GM21737 (cell line): ENCODE results near the gene MEIS2.

Source experiments
- ATAC-seq: cut with Tn5 transposase; IDR thresholded peaks from one replicate; pipeline ENCODE4 v1.9.1; 2021; ENCODE audit warnings: mild to moderate bottlenecking, moderate library complexity; ENCODE audit not compliant: unreplicated experiment

MEIS2 gene

GRCh38 chr15:36967929-36968328 is 132.4 kb downstream of the MEIS2 start:
- ATAC-seq = no peak

GRCh38 chr15:36966708-36967107 is 133.6 kb downstream of the MEIS2 start:
- ATAC-seq = no peak

- no peak for ATAC-seq
Observed at GRCh38 chr15:36965570-36966342, 134.6 kb downstream of the MEIS2 start.

- ATAC-seq = no peak
Observed at GRCh38 chr15:36964626-36965025, 135.7 kb downstream of the MEIS2 start.

GRCh38 chr15:36961956-36962355 is 138.4 kb downstream of the MEIS2 start:
- ATAC-seq = no peak

- no peak for ATAC-seq
Observed at GRCh38 chr15:36960947-36961227, 139.5 kb downstream of the MEIS2 start.

GRCh38 chr15:36960179-36960946 is 140.0 kb downstream of the MEIS2 start:
- no peak for ATAC-seq

- ATAC-seq = no peak
Observed at GRCh38 chr15:36959746-36960145, 140.6 kb downstream of the MEIS2 start.

- ATAC-seq = no peak
Observed at GRCh38 chr15:36958606-36959005, 141.7 kb downstream of the MEIS2 start.

GRCh38 chr15:36954486-36954885 is 145.9 kb downstream of the MEIS2 start:
- ATAC-seq = no peak

GRCh38 chr15:36953346-36953745 is 147.0 kb downstream of the MEIS2 start:
- ATAC-seq = no peak

GRCh38 chr15:36951731-36952247 is 148.6 kb downstream of the MEIS2 start:
- ATAC-seq = no peak

- no peak for ATAC-seq
Observed at GRCh38 chr15:36950371-36950770, 150.0 kb downstream of the MEIS2 start.

- no peak for ATAC-seq
Observed at GRCh38 chr15:36948982-36949381, 151.4 kb downstream of the MEIS2 start.

- ATAC-seq = no peak
Observed at GRCh38 chr15:36947035-36947719, 153.2 kb downstream of the MEIS2 start.

GRCh38 chr15:36944442-36944841 is 155.9 kb downstream of the MEIS2 start:
- no peak for ATAC-seq

GRCh38 chr15:36943508-36944361 is 156.6 kb downstream of the MEIS2 start:
- no peak for ATAC-seq

GRCh38 chr15:36942248-36942827 is 158.0 kb downstream of the MEIS2 start:
- no peak for ATAC-seq

- no peak for ATAC-seq
Observed at GRCh38 chr15:36941798-36942197, 158.6 kb downstream of the MEIS2 start.

GRCh38 chr15:36940636-36941260 is 159.6 kb downstream of the MEIS2 start:
- ATAC-seq = no peak
